Keratinocyte (primary cell): ENCODE data around the gene CHMP3. TPM values are rescaled to one million over a fixed set of nuclear protein-coding genes. Genes with fewer than 3 reads are reported as not detected.

Experiments used
- DNase-seq: peaks from one replicate; pipeline ENCODE4 v3.0.0-alpha.2; 2011; ENCODE audit warnings: low read depth, missing footprints, low spot score
- FAIRE-seq: peaks from 2 replicates; lab custom pipeline; 2011; peaks lifted over from hg19 to GRCh38; lab: Jason Lieb, UNC
- H2AFZ ChIP-seq: 2 replicates; pipeline ENCODE4 v1.6.0; 2012; ENCODE audit warnings: low read length, control low read depth, inconsistent platforms; ENCODE audit not compliant: control insufficient read depth
- H3K27ac ChIP-seq: 2 replicates; pipeline ENCODE4 v1.5.1; 2011; ENCODE audit warnings: low read length; ENCODE audit not compliant: control insufficient read depth, insufficient read depth
- H3K27me3 ChIP-seq: 3 replicates; pipeline ENCODE4 v1.6.0; 2011; ENCODE audit warnings: low read length; ENCODE audit not compliant: control insufficient read depth, insufficient read depth; ENCODE audit errors: extremely low read depth
- H3K36me3 ChIP-seq, 2 experiments: 2 replicates in 1 of 2; 3 replicates in 1 of 2; pipeline ENCODE4 v1.5.1; 2011; ENCODE audit warnings: low read length in 2 of 2, mild to moderate bottlenecking in 1 of 2; ENCODE audit not compliant: control insufficient read depth in 2 of 2, insufficient read depth in 2 of 2; ENCODE audit errors: extremely low read depth in 1 of 2
- H3K4me1 ChIP-seq: 3 replicates; pipeline ENCODE4 v1.5.1; 2011; ENCODE audit warnings: low read length; ENCODE audit not compliant: control insufficient read depth, insufficient read depth; ENCODE audit errors: extremely low read depth
- H3K4me2 ChIP-seq: 3 replicates; pipeline ENCODE4 v1.6.0; 2011; ENCODE audit warnings: low read depth, low read length; ENCODE audit not compliant: control insufficient read depth, insufficient read depth; ENCODE audit errors: extremely low read depth
- H3K4me3 ChIP-seq, 3 experiments: fragments of 200-600 bp in 1 of 3; sonication (generic) in 1 of 3; 2 replicates in 2 of 3; 3 replicates in 1 of 3; pipeline ENCODE4 v1.5.1; 2011 to 2016; ENCODE audit warnings: low read length in 3 of 3, mild to moderate bottlenecking in 3 of 3, control low read depth in 2 of 3, inconsistent platforms in 1 of 3, low read depth in 1 of 3, mixed read lengths in 1 of 3, mixed run types in 1 of 3, moderate library complexity in 1 of 3; ENCODE audit not compliant: control insufficient read depth in 2 of 3, insufficient read depth in 2 of 3; ENCODE audit errors: extremely low read depth in 1 of 3
- H3K79me2 ChIP-seq: 2 replicates; pipeline ENCODE4 v1.6.0; 2012; ENCODE audit warnings: low read length; ENCODE audit not compliant: control insufficient read depth, insufficient read depth
- H3K9ac ChIP-seq: 3 replicates; pipeline ENCODE4 v1.6.0; 2011; ENCODE audit warnings: low read length; ENCODE audit not compliant: control insufficient read depth, insufficient read depth; ENCODE audit errors: extremely low read depth
- H3K9me1 ChIP-seq: 3 replicates; pipeline ENCODE4 v1.6.0; 2011; ENCODE audit warnings: low read length; ENCODE audit not compliant: control insufficient read depth, insufficient read depth; ENCODE audit errors: extremely low read depth
- H3K9me3 ChIP-seq: 2 replicates; pipeline ENCODE4 v1.5.1; 2012; ENCODE audit warnings: low read depth, low read length; ENCODE audit not compliant: control insufficient read depth
- H4K20me1 ChIP-seq: 3 replicates; pipeline ENCODE4 v1.6.0; 2011; ENCODE audit warnings: low read length; ENCODE audit not compliant: control insufficient read depth, insufficient read depth; ENCODE audit errors: extremely low read depth
- EZH2 ChIP-seq: IDR thresholded peaks from one replicate; pipeline ENCODE4 v1.6.1; 2012; ENCODE audit warnings: inconsistent platforms, mild to moderate bottlenecking, low read length, moderate library complexity
- dilution Hi-C: fragments of 300-500 bp; cut with MboI; formaldehyde crosslinking; loops from one replicate; pipeline ENCODE4 v1.7.0; 2020; ENCODE audit warnings: low sequenced_read_pairs; ENCODE audit not compliant: extremely low pct_ligation_motif_present
- polyA plus RNA-seq, 5 experiments: library from polyadenylated mRNA; depleted of rRNA in 3 of 5; stranded (reverse) in 3 of 5; stranded (forward) in 1 of 5; unstranded in 1 of 5; fragments of >200 nt; gene quantifications; 1 replicate in 1 of 5; 2 replicates in 3 of 5; 3 replicates in 1 of 5; pipeline versions ENCODE4 v1.2.1 to v1.2.3, GENCODE V29; 2011 to 2012; ENCODE audit warnings: missing spikeins in 2 of 5, low read depth in 1 of 5, low replicate concordance in 1 of 5
- TF ChIP-seq, protein P1 (sequence below), 3 experiments: IDR thresholded peaks in 1 of 3; conservative IDR thresholded peaks in 1 of 3; optimal IDR thresholded peaks in 1 of 3; 2 replicates in 2 of 3; 3 replicates in 1 of 3; pipeline versions ENCODE3 to v1.5.1; 2011; ENCODE audit warnings: low read length in 3 of 3, mild to moderate bottlenecking in 3 of 3, moderate library complexity in 2 of 3, control low read depth in 1 of 3, inconsistent platforms in 1 of 3; ENCODE audit not compliant: insufficient read depth in 2 of 3; ENCODE audit errors: extremely low read depth in 1 of 3

Gene CHMP3
- polyA plus RNA-seq, 1 donor (not counting 4 experiments of a cell fraction or from before 2014, with no cell fraction given), result 162 TPM

DNA sequence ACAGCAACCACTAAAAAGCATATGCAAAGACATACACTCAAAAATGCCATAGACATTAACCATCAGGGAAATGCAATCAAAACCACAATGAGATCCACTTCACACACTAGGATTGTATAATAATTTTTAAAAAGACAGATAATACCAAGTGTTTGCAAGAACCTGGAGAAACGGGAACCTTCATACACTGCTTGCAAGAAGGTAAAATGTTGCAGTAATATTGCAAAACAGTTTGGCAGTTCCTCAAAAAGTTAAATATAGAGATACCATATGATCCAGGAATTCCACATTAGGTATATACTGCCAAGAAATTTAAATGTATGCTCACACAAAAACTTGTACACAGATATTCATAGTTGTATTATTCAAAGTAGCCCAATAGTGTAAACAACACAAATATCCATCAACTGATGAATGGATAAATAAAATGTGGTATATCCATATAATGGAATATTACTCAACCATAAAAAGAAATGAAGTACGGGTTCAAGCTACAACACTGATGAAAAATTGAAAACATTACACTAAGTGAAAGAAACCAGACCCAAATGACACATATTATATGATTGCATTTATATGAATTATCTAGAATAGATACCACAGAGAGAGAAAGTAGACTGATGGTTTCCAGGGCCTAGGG is 14.7 kb upstream of the CHMP3 start:
- no peaks in the 10 kb centered on the region for H3K9me1 ChIP-seq
- FAIRE-seq (no peak), DNase-seq (no peak)
- no peak for TF ChIP-seq EZH2
- TF ChIP-seq, protein P1, sequence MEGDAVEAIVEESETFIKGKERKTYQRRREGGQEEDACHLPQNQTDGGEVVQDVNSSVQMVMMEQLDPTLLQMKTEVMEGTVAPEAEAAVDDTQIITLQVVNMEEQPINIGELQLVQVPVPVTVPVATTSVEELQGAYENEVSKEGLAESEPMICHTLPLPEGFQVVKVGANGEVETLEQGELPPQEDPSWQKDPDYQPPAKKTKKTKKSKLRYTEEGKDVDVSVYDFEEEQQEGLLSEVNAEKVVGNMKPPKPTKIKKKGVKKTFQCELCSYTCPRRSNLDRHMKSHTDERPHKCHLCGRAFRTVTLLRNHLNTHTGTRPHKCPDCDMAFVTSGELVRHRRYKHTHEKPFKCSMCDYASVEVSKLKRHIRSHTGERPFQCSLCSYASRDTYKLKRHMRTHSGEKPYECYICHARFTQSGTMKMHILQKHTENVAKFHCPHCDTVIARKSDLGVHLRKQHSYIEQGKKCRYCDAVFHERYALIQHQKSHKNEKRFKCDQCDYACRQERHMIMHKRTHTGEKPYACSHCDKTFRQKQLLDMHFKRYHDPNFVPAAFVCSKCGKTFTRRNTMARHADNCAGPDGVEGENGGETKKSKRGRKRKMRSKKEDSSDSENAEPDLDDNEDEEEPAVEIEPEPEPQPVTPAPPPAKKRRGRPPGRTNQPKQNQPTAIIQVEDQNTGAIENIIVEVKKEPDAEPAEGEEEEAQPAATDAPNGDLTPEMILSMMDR (optimal IDR thresholded peaks at IDR 0.05 in 1 of 3, IDR thresholded peaks at IDR 0.05 in 1 of 3, conservative IDR thresholded peaks at IDR 0.05 in 1 of 3; ENCODE audit: extremely low read depth in 1 of 3, insufficient read depth in 2 of 3, low read length in 3 of 3), result no peak
- H2AFZ ChIP-seq, result no peak overlapping the region
- no peak overlapping the region for H3K27ac ChIP-seq
- H3K4me3 ChIP-seq, result no peak overlapping the region
- dilution Hi-C loops, result no loop called here
- H3K9me3 ChIP-seq, result no peaks in the 10 kb centered on the region
- no peaks in the 10 kb centered on the region for H3K36me3 ChIP-seq
- no peak overlapping the region for H3K4me2 ChIP-seq
- no peak overlapping the region for H3K9ac ChIP-seq
- no peaks in the 10 kb centered on the region for H3K27me3 ChIP-seq
- no peaks in the 10 kb centered on the region for H4K20me1 ChIP-seq
- H3K79me2 ChIP-seq, result no peaks in the 10 kb centered on the region
- H3K4me1 ChIP-seq, result no peaks in the 10 kb centered on the region

DNA sequence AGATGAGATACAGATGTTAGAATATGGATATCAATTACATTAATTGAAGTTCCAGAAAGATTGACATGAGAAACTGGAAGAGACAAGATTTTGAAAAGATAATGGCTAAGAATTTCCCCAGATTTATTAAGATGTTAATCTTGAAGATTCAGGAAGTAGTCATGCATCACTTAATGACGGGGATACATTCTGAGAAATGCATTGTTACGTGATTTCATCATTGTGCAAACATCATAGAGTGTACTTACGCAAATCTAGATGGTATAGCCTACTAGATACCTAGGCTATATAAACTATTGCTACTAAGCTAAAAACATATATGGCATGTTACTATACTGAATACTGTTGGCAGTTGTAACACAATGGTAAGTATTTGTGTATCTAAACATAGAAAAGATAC is 6.8 kb upstream of the CHMP3 start:
- no peaks in the 10 kb centered on the region for H3K27me3 ChIP-seq
- no peaks in the 10 kb centered on the region for H4K20me1 ChIP-seq
- H3K79me2 ChIP-seq, result no peaks in the 10 kb centered on the region
- no peak overlapping the region for H3K9ac ChIP-seq
- TF ChIP-seq, protein P1 (optimal IDR thresholded peaks at IDR 0.05 in 1 of 3, IDR thresholded peaks at IDR 0.05 in 1 of 3, conservative IDR thresholded peaks at IDR 0.05 in 1 of 3; ENCODE audit: extremely low read depth in 1 of 3, insufficient read depth in 2 of 3, low read length in 3 of 3), result no peak
- no peak for TF ChIP-seq EZH2
- FAIRE-seq (no peak), DNase-seq (no peak)
- no peaks in the 10 kb centered on the region for H3K4me1 ChIP-seq
- no peak overlapping the region for H3K4me3 ChIP-seq
- no peak overlapping the region for H3K27ac ChIP-seq
- no peaks in the 10 kb centered on the region for H3K36me3 ChIP-seq
- dilution Hi-C loops, result no loop called here
- H3K4me2 ChIP-seq, result no peak overlapping the region
- H2AFZ ChIP-seq, result no peak overlapping the region
- no peaks in the 10 kb centered on the region for H3K9me1 ChIP-seq
- H3K9me3 ChIP-seq, result no peaks in the 10 kb centered on the region
